MM.1S (cell line): Measurements from ENCODE around the gene SMAD3.

ENCODE experiments used
- EZH2 ChIP-seq: fragments of 300-600 bp; sonication (generic); optimal IDR thresholded peaks from 2 replicates; pipeline ENCODE3; 2017; ENCODE audit warnings: low read depth, mild to moderate bottlenecking, antibody characterized with exemption, low read length, mixed read lengths
- TF ChIP-seq, protein P1 (sequence below): fragments of 300-600 bp; sonication (generic); IDR thresholded peaks from 2 replicates; pipeline ENCODE4 v1.5.1; 2016; ENCODE audit warnings: antibody characterized with exemption, low read length, mixed read lengths

DNA sequence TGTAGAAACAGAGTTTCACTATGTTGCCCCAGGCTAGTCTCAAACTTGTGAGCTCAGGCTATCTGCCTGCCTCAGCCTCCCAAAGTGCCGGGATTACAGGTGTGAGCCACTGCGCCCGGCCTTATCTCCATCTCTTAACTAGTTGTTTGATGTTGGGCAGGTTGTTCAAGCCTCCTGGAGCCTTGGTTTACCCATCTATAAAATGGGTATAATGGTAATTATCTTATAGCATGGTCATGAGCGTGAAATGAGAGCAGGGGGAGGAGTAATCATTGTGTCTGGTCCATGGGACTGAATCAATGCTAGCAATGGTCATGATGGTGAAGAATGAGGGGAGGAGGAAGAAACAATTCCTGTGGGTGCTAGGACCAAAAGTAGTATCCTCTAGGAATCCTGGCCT lies 32.0 kb downstream of the SMAD3 start:
- TF ChIP-seq, protein P1, sequence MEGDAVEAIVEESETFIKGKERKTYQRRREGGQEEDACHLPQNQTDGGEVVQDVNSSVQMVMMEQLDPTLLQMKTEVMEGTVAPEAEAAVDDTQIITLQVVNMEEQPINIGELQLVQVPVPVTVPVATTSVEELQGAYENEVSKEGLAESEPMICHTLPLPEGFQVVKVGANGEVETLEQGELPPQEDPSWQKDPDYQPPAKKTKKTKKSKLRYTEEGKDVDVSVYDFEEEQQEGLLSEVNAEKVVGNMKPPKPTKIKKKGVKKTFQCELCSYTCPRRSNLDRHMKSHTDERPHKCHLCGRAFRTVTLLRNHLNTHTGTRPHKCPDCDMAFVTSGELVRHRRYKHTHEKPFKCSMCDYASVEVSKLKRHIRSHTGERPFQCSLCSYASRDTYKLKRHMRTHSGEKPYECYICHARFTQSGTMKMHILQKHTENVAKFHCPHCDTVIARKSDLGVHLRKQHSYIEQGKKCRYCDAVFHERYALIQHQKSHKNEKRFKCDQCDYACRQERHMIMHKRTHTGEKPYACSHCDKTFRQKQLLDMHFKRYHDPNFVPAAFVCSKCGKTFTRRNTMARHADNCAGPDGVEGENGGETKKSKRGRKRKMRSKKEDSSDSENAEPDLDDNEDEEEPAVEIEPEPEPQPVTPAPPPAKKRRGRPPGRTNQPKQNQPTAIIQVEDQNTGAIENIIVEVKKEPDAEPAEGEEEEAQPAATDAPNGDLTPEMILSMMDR: no peak
- TF ChIP-seq EZH2: no peak
